Nephron progenitor cell (in vitro differentiated cells): Measurements from ENCODE around the gene PREPL.
A peak's percentile ranks its signal among the peaks of the same experiment; 100 is the strongest.

Experiments used
- DNase-seq: peaks from one replicate; pipeline ENCODE4 v3.0.0; 2021
- H3K27ac Mint-ChIP-seq: 2 replicates; pipeline ENCODE4 v1.8.0; 2021; ENCODE audit warnings: mild to moderate bottlenecking, moderate library complexity, mixed read lengths
- H3K27me3 Mint-ChIP-seq: 2 replicates; pipeline ENCODE4 v1.8.0; 2021; ENCODE audit warnings: mild to moderate bottlenecking, low read depth, mixed read lengths; ENCODE audit not compliant: poor library complexity
- H3K36me3 Mint-ChIP-seq: 2 replicates; pipeline ENCODE4 v1.8.0; 2021; ENCODE audit warnings: low read depth, mixed read lengths
- H3K4me1 Mint-ChIP-seq: 2 replicates; pipeline ENCODE4 v1.8.0; 2021; ENCODE audit warnings: mixed read lengths
- H3K4me3 Mint-ChIP-seq: 2 replicates; pipeline ENCODE4 v1.8.0; 2021; ENCODE audit warnings: mild to moderate bottlenecking, moderate library complexity, mixed read lengths
- H3K9me3 Mint-ChIP-seq: 2 replicates; pipeline ENCODE4 v1.8.0; 2021; ENCODE audit warnings: mild to moderate bottlenecking, moderate library complexity, mixed read lengths
- TF ChIP-seq, protein P1 (sequence below): fragments of 200-600 bp; sonication (generic); IDR thresholded peaks from 2 replicates; pipeline ENCODE4 v1.5.0; 2021; ENCODE audit warnings: antibody characterized with exemption

Gene PREPL

DNA sequence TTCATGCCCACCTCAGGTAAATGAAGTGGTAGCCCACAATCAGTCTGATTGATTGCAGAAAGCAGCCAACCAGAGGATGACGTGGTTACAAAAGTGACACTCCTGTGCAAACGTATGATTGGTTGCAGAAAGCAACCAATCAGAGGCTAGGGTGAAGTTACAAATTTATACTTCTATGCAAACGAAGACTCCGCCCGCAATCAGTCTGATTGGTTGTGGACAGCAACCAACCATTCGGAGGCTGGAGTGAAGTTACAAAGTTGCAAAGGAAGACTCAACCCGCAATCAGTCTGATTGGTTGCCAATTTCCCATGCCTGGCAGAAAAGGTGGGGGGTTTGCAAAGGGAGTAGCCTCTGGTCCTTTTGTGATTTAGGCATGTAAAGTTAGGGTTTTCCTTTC, 90.0 kb downstream of the PREPL start:
- Mint-ChIP-seq H3K4me1 (peaks cover 19% of the 10 kb centered on the region), H3K27ac (no peak overlapping the region), H3K4me3 (no peak overlapping the region), H3K27me3 (no peaks in the 10 kb centered on the region), H3K9me3 (peaks cover 15% of the 10 kb centered on the region), H3K36me3 (peaks cover 3% of the 10 kb centered on the region)
- DNase-seq: no peak
- TF ChIP-seq, protein P1, sequence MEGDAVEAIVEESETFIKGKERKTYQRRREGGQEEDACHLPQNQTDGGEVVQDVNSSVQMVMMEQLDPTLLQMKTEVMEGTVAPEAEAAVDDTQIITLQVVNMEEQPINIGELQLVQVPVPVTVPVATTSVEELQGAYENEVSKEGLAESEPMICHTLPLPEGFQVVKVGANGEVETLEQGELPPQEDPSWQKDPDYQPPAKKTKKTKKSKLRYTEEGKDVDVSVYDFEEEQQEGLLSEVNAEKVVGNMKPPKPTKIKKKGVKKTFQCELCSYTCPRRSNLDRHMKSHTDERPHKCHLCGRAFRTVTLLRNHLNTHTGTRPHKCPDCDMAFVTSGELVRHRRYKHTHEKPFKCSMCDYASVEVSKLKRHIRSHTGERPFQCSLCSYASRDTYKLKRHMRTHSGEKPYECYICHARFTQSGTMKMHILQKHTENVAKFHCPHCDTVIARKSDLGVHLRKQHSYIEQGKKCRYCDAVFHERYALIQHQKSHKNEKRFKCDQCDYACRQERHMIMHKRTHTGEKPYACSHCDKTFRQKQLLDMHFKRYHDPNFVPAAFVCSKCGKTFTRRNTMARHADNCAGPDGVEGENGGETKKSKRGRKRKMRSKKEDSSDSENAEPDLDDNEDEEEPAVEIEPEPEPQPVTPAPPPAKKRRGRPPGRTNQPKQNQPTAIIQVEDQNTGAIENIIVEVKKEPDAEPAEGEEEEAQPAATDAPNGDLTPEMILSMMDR: no peak

GRCh38 chr2:44269831-44270230, 91.5 kb downstream of the PREPL start:
- TF ChIP-seq, protein P1: no peak
- H3K27ac Mint-ChIP-seq: no peak overlapping the region
- peaks cover 15% of the 10 kb centered on the region for H3K9me3 Mint-ChIP-seq
- no peak overlapping the region for H3K4me3 Mint-ChIP-seq
- H3K27me3 Mint-ChIP-seq: no peaks in the 10 kb centered on the region
- no peak for DNase-seq
- H3K36me3 Mint-ChIP-seq: peaks cover 3% of the 10 kb centered on the region
- H3K4me1 Mint-ChIP-seq: peaks cover 14% of the 10 kb centered on the region

- Mint-ChIP-seq H3K9me3 (peaks cover 15% of the 10 kb centered on the region), H3K27ac (peak overlapping the region; percentile 56), H3K4me3 (no peak overlapping the region), H3K27me3 (no peaks in the 10 kb centered on the region), H3K36me3 (peaks cover 3% of the 10 kb centered on the region), H3K4me1 (peaks cover 14% of the 10 kb centered on the region)
- no peak for DNase-seq
- TF ChIP-seq, protein P1: no peak
Observed at GRCh38 chr2:44267796-44268648, 93.3 kb downstream of the PREPL start.
